ENCODE data around the gene XYLT1.

The XYLT1 gene

DNA sequence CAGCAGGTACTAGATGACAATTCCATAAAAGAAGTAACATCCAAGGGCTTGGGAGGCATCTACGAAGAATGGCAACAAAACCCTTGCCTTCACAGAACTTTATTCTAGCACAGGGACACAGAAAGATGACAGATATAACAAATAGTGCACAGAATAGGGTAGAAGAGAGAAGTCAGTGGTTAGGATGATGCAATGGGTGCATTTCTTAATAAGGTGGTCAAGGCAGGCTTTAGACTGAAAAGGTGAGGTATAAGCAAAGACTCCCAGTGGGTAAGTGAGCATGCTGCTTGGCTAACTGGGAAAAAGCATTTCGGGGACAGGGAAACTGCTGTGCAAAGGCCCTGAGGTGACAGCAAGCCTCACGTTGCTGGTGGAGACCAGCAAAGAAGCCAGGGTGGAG lies 175.9 kb downstream of the XYLT1 start:
- DNase-seq: no peak
- TF ChIP-seq, protein P1, sequence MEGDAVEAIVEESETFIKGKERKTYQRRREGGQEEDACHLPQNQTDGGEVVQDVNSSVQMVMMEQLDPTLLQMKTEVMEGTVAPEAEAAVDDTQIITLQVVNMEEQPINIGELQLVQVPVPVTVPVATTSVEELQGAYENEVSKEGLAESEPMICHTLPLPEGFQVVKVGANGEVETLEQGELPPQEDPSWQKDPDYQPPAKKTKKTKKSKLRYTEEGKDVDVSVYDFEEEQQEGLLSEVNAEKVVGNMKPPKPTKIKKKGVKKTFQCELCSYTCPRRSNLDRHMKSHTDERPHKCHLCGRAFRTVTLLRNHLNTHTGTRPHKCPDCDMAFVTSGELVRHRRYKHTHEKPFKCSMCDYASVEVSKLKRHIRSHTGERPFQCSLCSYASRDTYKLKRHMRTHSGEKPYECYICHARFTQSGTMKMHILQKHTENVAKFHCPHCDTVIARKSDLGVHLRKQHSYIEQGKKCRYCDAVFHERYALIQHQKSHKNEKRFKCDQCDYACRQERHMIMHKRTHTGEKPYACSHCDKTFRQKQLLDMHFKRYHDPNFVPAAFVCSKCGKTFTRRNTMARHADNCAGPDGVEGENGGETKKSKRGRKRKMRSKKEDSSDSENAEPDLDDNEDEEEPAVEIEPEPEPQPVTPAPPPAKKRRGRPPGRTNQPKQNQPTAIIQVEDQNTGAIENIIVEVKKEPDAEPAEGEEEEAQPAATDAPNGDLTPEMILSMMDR (IDR thresholded peaks at IDR 0.05): no peak
- H3K9me3 Mint-ChIP-seq: no peaks in the 10 kb centered on the region
- no peaks in the 10 kb centered on the region for H3K36me3 Mint-ChIP-seq (ENCODE audit: low read depth)
- H3K4me1 Mint-ChIP-seq: peaks cover 18% of the 10 kb centered on the region
- no peak overlapping the region for H3K27ac Mint-ChIP-seq
- no peak overlapping the region for H3K4me3 Mint-ChIP-seq
- peaks cover 6% of the 10 kb centered on the region for H3K27me3 Mint-ChIP-seq (ENCODE audit: low read depth, poor library complexity)

DNA sequence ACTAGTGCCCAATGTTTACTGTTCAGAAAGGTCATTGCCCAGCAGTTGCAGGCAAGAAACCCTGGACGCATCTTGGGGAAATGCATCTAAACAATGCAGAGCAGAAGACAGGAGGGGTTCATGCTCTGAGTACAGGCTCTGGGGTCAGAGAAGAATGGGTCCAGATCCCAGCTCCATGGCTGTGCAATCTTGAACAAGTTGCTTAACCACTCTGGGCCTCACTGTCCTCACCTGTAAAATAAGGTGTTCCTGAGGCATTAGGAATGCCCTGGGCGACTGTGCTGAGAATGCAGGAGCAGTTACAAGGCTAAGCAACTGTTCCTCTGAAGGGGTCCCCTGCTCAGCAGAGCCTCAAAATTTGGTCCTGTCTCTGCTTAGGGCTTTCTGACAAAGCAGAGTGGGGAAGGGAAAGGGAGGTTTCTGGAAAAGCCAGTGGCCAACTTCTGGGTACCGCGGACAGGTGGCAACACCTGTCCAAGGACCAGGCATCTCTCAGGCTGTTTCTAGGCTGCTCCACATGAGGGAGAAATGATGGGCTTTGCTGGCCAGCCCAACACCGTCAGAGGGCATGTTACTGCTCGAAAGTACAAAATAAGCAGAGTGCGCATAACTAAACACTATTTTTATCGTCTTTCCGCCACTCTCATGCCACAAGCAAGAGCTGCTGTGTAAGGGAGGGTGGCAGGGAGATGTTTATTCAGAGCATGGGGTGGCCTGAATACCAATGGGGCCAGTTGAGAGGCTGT lies 176.8 kb downstream of the XYLT1 start:
- no peaks in the 10 kb centered on the region for H3K36me3 Mint-ChIP-seq (ENCODE audit: low read depth)
- peaks cover 4% of the 10 kb centered on the region for H3K9me3 Mint-ChIP-seq
- no peak for DNase-seq
- peaks cover 10% of the 10 kb centered on the region for H3K4me1 Mint-ChIP-seq
- TF ChIP-seq, protein P1 (IDR thresholded peaks at IDR 0.05): no peak
- H3K27me3 Mint-ChIP-seq (ENCODE audit: low read depth, poor library complexity): no peaks in the 10 kb centered on the region
- no peak overlapping the region for H3K4me3 Mint-ChIP-seq
- no peak overlapping the region for H3K27ac Mint-ChIP-seq

DNA sequence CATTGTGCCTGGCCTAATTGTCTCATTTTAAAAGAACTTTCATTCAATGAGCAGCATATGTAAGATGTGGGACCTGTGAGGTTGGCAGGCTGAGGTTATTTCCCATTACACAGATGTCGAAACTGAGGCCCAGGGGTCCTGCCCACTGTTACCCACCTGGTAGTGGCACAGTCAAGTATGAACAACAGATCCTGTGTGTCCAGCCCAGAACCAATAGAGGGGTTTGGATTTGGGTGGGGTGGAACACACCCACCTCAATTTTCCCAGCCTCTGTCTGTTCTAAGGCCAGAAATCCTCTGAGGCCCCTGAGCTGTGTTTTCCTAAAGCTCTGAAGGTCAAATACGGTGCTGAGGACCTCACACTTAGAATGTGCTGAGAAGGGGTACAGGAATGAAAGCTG lies 179.5 kb downstream of the XYLT1 start:
- no peak for DNase-seq
- Mint-ChIP-seq H3K4me3 (no peak overlapping the region), H3K27me3 (ENCODE audit: low read depth, poor library complexity) (no peaks in the 10 kb centered on the region), H3K4me1 (peaks cover 19% of the 10 kb centered on the region), H3K27ac (no peak overlapping the region), H3K36me3 (ENCODE audit: low read depth) (no peaks in the 10 kb centered on the region), H3K9me3 (peaks cover 4% of the 10 kb centered on the region)
- TF ChIP-seq, protein P1 (IDR thresholded peaks at IDR 0.05): no peak

DNA sequence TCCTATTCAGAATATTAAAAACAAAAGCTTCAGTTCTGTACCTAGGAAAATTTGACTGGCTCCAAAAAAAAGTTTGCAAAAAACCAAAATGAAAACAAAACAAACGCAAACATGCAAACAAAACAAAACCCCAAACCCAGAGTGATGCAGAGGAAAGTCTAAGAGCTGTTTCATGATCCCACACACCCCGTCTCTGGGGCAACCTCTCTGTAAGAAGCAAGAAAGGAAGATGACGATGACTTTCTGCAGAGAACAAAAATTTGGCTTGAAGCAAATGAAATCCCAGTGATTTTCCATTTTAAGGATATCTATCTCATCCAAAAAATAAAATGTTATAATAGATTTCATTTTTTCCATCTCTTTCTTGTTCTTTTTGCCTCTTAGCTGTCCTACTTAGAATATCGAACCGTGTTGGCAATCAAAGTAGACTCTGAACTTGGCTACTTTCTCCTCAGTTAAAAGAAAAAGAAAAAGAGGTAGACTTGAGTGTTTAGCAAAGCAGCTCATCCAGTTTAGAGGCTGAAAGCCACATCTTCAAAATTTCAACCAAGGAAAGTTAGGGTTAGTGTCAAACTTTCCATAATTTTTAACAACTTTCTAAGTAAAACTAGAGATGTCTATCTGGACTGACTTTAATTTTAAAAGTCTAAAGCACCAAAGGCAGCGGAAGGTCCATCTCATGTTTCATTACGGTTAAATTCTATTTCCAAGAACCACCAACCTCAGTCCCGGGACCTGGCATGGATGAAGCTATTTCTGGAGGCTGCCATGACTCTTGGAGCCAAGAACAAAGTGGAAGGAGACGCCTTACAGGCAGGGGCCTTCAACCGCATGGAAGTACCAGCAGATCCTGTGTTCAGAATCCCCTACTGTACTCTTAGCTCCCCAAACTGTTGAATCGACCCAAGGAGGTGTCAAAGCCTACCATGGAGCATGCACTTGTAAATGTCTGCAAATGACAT lies 180.8 kb downstream of the XYLT1 start:
- Mint-ChIP-seq H3K27me3 (ENCODE audit: low read depth, poor library complexity) (no peaks in the 10 kb centered on the region), H3K4me1 (peaks cover 27% of the 10 kb centered on the region), H3K36me3 (ENCODE audit: low read depth) (no peaks in the 10 kb centered on the region), H3K27ac (no peak overlapping the region), H3K9me3 (peaks cover 4% of the 10 kb centered on the region), H3K4me3 (no peak overlapping the region)
- TF ChIP-seq, protein P1 (IDR thresholded peaks at IDR 0.05): no peak
- DNase-seq: no peak

DNA sequence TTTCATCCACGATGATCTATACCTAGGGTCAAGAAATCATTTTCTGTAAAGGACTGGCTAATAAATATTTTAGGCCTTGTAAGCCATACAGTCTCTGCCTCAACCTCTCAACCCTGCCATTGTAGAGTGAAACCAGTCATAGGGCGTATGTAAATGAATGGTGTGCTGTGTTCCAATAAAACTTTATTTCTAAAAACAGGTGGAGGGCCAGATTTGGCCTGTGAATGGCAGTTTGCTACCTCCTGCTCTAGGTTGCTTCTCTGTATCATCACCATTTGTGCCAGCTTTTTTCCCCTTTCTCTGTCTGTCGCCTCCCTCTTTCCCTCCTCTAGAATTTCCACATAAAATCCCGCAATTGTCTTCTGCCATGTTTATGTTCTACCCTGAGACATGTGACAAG lies 181.7 kb downstream of the XYLT1 start:
- Mint-ChIP-seq H3K4me1 (peaks cover 36% of the 10 kb centered on the region), H3K9me3 (peaks cover 4% of the 10 kb centered on the region), H3K36me3 (ENCODE audit: low read depth) (no peaks in the 10 kb centered on the region), H3K27ac (no peak overlapping the region), H3K4me3 (no peak overlapping the region), H3K27me3 (ENCODE audit: low read depth, poor library complexity) (peaks cover 7% of the 10 kb centered on the region)
- no peak for DNase-seq
- TF ChIP-seq, protein P1 (IDR thresholded peaks at IDR 0.05): no peak
